ENCODE data around the gene PPP6R3.

Gene PPP6R3

GRCh38 chr11:68661697-68662603, 201.4 kb downstream of the PPP6R3 start:
- in situ Hi-C loops (cut with MboI; ENCODE audit: low sequenced_read_pairs): no loop called here

GRCh38 chr11:68663482-68664010, 203.0 kb downstream of the PPP6R3 start:
- in situ Hi-C loops (cut with MboI; ENCODE audit: low sequenced_read_pairs): no loop called here

- in situ Hi-C loops (cut with MboI; ENCODE audit: low sequenced_read_pairs): no loop called here
Observed at GRCh38 chr11:68664141-68664540, 203.6 kb downstream of the PPP6R3 start.

- in situ Hi-C loops (cut with MboI; ENCODE audit: low sequenced_read_pairs): no loop called here
Observed at GRCh38 chr11:68664906-68665305, 204.4 kb downstream of the PPP6R3 start.

Measured in HL-60/S4 treated with retinoic acid at 250 ng/mL for 4 days and 3 days (cell line).